Osteoblast (primary cell): ENCODE measurements around the gene CACFD1. TPM values are rescaled to one million over a fixed set of nuclear protein-coding genes. Genes with fewer than 3 reads are reported as not detected.

Experiments used
- DNase-seq: peaks from one replicate; pipeline ENCODE4 v3.0.0; 2011; ENCODE audit warnings: low spot score, mixed read lengths; ENCODE audit not compliant: insufficient read length; ENCODE audit errors: missing footprints
- H2AFZ ChIP-seq: 2 replicates; pipeline ENCODE4 v1.6.0; 2011; ENCODE audit warnings: mild to moderate bottlenecking, low read length
- H3K27ac ChIP-seq: 2 replicates; pipeline ENCODE4 v1.5.1; 2011; ENCODE audit warnings: mild to moderate bottlenecking, low read depth, low read length, moderate library complexity
- H3K27me3 ChIP-seq: 2 replicates; pipeline ENCODE4 v1.6.0; 2012; ENCODE audit warnings: mild to moderate bottlenecking, control low read depth, inconsistent platforms, low read length, moderate library complexity; ENCODE audit not compliant: insufficient read depth
- H3K36me3 ChIP-seq: 2 replicates; pipeline ENCODE4 v1.5.1; 2011; ENCODE audit warnings: mild to moderate bottlenecking, low read length, control low read depth, moderate library complexity; ENCODE audit not compliant: insufficient read depth
- H3K4me1 ChIP-seq: 2 replicates; pipeline ENCODE4 v1.5.1; 2011; ENCODE audit warnings: mild to moderate bottlenecking, low read length, control low read depth, moderate library complexity; ENCODE audit not compliant: insufficient read depth
- H3K4me2 ChIP-seq: 2 replicates; pipeline ENCODE4 v1.6.0; 2011; ENCODE audit warnings: mild to moderate bottlenecking, low read length; ENCODE audit not compliant: insufficient read depth
- H3K4me3 ChIP-seq: fragments of 200-600 bp; sonication (generic); 3 replicates; pipeline ENCODE4 v1.5.1; 2012; ENCODE audit warnings: mild to moderate bottlenecking, low read length, inconsistent platforms; ENCODE audit not compliant: insufficient read depth
- H3K79me2 ChIP-seq: 2 replicates; pipeline ENCODE4 v1.6.0; 2012; ENCODE audit warnings: mild to moderate bottlenecking, low read length, control low read depth, inconsistent platforms; ENCODE audit not compliant: insufficient read depth
- H3K9me3 ChIP-seq: 2 replicates; pipeline ENCODE4 v1.5.1; 2011; ENCODE audit warnings: low read depth, low read length, control low read depth
- H4K20me1 ChIP-seq: 2 replicates; pipeline ENCODE4 v1.6.0; 2012; ENCODE audit warnings: mild to moderate bottlenecking, low read length, control low read depth; ENCODE audit not compliant: insufficient read depth
- CTCF ChIP-seq: IDR thresholded peaks from 2 replicates; pipeline ENCODE4 v1.5.1; 2011; ENCODE audit warnings: mild to moderate bottlenecking, low read depth, low read length, moderate library complexity; ENCODE audit errors: extremely low read depth
- total RNA-seq: library from RNA; depleted of rRNA; stranded (reverse); fragments of >200 nt; gene quantifications from 2 replicates; pipeline ENCODE4 v1.2.3, GENCODE V29; 2012

Gene CACFD1
- total RNA-seq, 1 donor = 9.0 TPM

GRCh38 chr9:133468374-133468773 lies 8.6 kb downstream of the CACFD1 start:
- Histone ChIP-seq H3K4me3 (no peak overlapping the region), H3K4me1 (no peaks in the 10 kb centered on the region), H3K36me3 (no peaks in the 10 kb centered on the region), H2AFZ (no peak overlapping the region), H3K27ac (no peak overlapping the region), H3K4me2 (no peak overlapping the region), H3K27me3 (no peaks in the 10 kb centered on the region), H3K9me3 (no peaks in the 10 kb centered on the region), H4K20me1 (peaks cover 4% of the 10 kb centered on the region), H3K79me2 (no peaks in the 10 kb centered on the region)
- TF ChIP-seq CTCF = no peak
- no peak for DNase-seq

GRCh38 chr9:133468777-133469421 lies 9.1 kb downstream of the CACFD1 start:
- H3K4me2 ChIP-seq = no peak overlapping the region
- H3K4me1 ChIP-seq = no peaks in the 10 kb centered on the region
- H3K27me3 ChIP-seq = no peaks in the 10 kb centered on the region
- no peak overlapping the region for H3K27ac ChIP-seq
- H3K36me3 ChIP-seq = no peaks in the 10 kb centered on the region
- DNase-seq = no peak
- no peak overlapping the region for H3K4me3 ChIP-seq
- H2AFZ ChIP-seq = no peak overlapping the region
- no peaks in the 10 kb centered on the region for H3K79me2 ChIP-seq
- no peak for TF ChIP-seq CTCF
- H3K9me3 ChIP-seq = no peaks in the 10 kb centered on the region
- peaks cover 2% of the 10 kb centered on the region for H4K20me1 ChIP-seq

- Histone ChIP-seq H3K4me3 (no peak overlapping the region), H3K27ac (no peak overlapping the region), H4K20me1 (peaks cover 4% of the 10 kb centered on the region), H3K9me3 (no peaks in the 10 kb centered on the region), H3K27me3 (no peaks in the 10 kb centered on the region), H3K4me2 (no peak overlapping the region), H3K36me3 (peaks cover 5% of the 10 kb centered on the region), H3K4me1 (no peaks in the 10 kb centered on the region), H2AFZ (no peak overlapping the region), H3K79me2 (no peaks in the 10 kb centered on the region)
- TF ChIP-seq CTCF = no peak
- no peak for DNase-seq
Observed at GRCh38 chr9:133470427-133470924, 10.7 kb downstream of the CACFD1 start.

GRCh38 chr9:133470988-133471387 lies 11.2 kb downstream of the CACFD1 start:
- Histone ChIP-seq H2AFZ (no peak overlapping the region), H4K20me1 (peaks cover 2% of the 10 kb centered on the region), H3K36me3 (peaks cover 5% of the 10 kb centered on the region), H3K9me3 (no peaks in the 10 kb centered on the region), H3K4me2 (no peak overlapping the region), H3K4me1 (no peaks in the 10 kb centered on the region), H3K27ac (no peak overlapping the region), H3K79me2 (no peaks in the 10 kb centered on the region), H3K4me3 (no peak overlapping the region), H3K27me3 (no peaks in the 10 kb centered on the region)
- no peak for DNase-seq
- no peak for TF ChIP-seq CTCF
